ENCODE results near the gene ASPM.
"Not testable (repeated sequence)": the region's sequence is repeated elsewhere in the genome, so short reads cannot be mapped to it uniquely, and the experiment has no call there.

ASPM gene

DNA sequence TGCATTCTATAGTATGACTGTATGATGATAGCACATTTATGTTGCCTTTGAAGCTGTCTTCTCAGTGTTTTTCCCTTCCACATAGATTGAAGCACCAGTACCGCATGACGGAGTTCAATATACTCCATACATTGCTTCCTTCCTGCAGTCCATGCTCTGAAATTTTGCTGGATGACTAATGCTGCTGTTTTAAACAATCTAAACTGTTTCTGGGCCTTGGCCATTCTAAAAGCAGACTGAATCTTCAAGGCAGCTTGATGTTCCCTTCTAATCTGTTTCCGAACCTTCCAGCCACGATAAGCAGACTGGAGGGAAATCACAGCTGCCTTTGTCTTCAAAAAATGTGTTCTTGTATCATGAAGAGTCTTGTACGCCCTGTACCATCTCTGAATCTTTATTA, 43.2 kb downstream of the ASPM start:
- Histone ChIP-seq H3K36me3 (ENCODE audit: insufficient read depth, low read length) (peaks cover 65% of the 10 kb centered on the region), H3K27ac (ENCODE audit: low read depth, low read length) (no peak overlapping the region), H3K27me3 (ENCODE audit: insufficient read depth, low read length) (no peaks in the 10 kb centered on the region), H3K9ac (ENCODE audit: low read depth, low read length) (no peak overlapping the region), H3K9me3 (ENCODE audit: insufficient read depth, low read depth, low read length) (peaks cover 40% of the 10 kb centered on the region), H3K4me1 (ENCODE audit: insufficient read depth, low read length) (no peaks in the 10 kb centered on the region), H3K4me3 (ENCODE audit: low read length) (no peak overlapping the region)
- WGBS = 97% methylated on average over 4 of the region's 5 CpGs

DNA sequence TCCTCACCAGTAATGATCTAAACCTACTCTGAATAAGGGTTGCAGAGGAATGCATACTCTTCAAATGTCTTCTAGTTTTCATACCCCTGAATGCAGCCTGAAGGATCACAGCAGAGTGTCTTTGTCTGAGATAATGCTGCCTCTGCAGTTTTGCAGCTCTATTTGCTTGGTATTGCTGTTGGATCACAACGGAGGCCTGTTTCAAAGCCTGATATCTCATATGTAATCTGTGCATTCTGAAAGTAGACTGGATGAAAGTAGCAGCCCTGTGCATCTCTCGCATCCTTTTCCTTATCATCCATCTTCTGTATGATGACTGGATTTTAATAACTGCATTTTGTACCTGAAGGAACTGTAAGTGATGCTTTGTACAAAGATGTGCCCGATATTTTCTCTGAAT, 44.5 kb downstream of the ASPM start:
- Histone ChIP-seq H3K9me3 (ENCODE audit: insufficient read depth, low read depth, low read length) (peaks cover 40% of the 10 kb centered on the region), H3K4me1 (ENCODE audit: insufficient read depth, low read length) (no peaks in the 10 kb centered on the region), H3K4me3 (ENCODE audit: low read length) (no peak overlapping the region), H3K27me3 (ENCODE audit: insufficient read depth, low read length) (no peaks in the 10 kb centered on the region), H3K36me3 (ENCODE audit: insufficient read depth, low read length) (peaks cover 61% of the 10 kb centered on the region), H3K27ac (ENCODE audit: low read depth, low read length) (no peak overlapping the region), H3K9ac (ENCODE audit: low read depth, low read length) (no peak overlapping the region)
- 95% methylated on average over 3 of the region's 3 CpGs for WGBS

DNA sequence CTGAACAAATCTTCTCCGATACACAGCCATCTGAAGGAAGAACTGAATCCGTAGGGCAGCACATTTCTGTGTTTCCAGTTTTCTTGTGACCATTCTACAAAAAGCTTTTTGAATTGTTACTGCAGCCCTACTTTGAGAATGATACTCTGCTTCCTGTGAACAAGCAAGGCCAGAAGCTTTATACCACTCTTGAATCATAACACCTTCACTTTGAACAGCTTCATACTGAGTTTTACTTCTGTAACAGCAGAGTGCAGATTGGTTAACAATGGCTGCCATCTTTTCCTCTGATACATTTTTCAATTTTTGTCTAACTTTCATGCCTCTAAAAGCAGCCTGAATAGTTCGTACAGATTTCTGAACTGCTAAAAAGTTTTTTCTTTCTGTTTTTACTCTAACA, 45.8 kb downstream of the ASPM start:
- Histone ChIP-seq H3K27ac (ENCODE audit: low read depth, low read length) (no peak overlapping the region), H3K4me1 (ENCODE audit: insufficient read depth, low read length) (no peaks in the 10 kb centered on the region), H3K4me3 (ENCODE audit: low read length) (no peak overlapping the region), H3K9me3 (ENCODE audit: insufficient read depth, low read depth, low read length) (peaks cover 37% of the 10 kb centered on the region), H3K36me3 (ENCODE audit: insufficient read depth, low read length) (peaks cover 59% of the 10 kb centered on the region), H3K27me3 (ENCODE audit: insufficient read depth, low read length) (no peaks in the 10 kb centered on the region), H3K9ac (ENCODE audit: low read depth, low read length) (no peak overlapping the region)
- WGBS = 97% methylated on average over 3 of the region's 3 CpGs

GRCh38 chr1:197099444-197099843, 47.0 kb downstream of the ASPM start:
- Histone ChIP-seq H3K9ac (ENCODE audit: low read depth, low read length) (no peak overlapping the region), H3K4me1 (ENCODE audit: insufficient read depth, low read length) (no peaks in the 10 kb centered on the region), H3K36me3 (ENCODE audit: insufficient read depth, low read length) (peaks cover 58% of the 10 kb centered on the region), H3K9me3 (ENCODE audit: insufficient read depth, low read depth, low read length) (peaks cover 31% of the 10 kb centered on the region), H3K4me3 (ENCODE audit: low read length) (no peak overlapping the region), H3K27ac (ENCODE audit: low read depth, low read length) (no peak overlapping the region), H3K27me3 (ENCODE audit: insufficient read depth, low read length) (no peaks in the 10 kb centered on the region)

GRCh38 chr1:197096971-197097370, 49.5 kb downstream of the ASPM start:
- WGBS = 94% methylated on average over 2 of the region's 2 CpGs
- H3K36me3 ChIP-seq (ENCODE audit: insufficient read depth, low read length) = peaks cover 60% of the 10 kb centered on the region
- not testable (repeated sequence) for H3K27ac ChIP-seq (ENCODE audit: low read depth, low read length); H3K9ac ChIP-seq (ENCODE audit: low read depth, low read length); H3K9me3 ChIP-seq (ENCODE audit: insufficient read depth, low read depth, low read length); H3K4me1 ChIP-seq (ENCODE audit: insufficient read depth, low read length); H3K27me3 ChIP-seq (ENCODE audit: insufficient read depth, low read length); H3K4me3 ChIP-seq (ENCODE audit: low read length)

- Histone ChIP-seq H3K4me1 (ENCODE audit: insufficient read depth, low read length) (no peaks in the 10 kb centered on the region), H3K9ac (ENCODE audit: low read depth, low read length) (no peak overlapping the region), H3K27ac (ENCODE audit: low read depth, low read length) (no peak overlapping the region), H3K4me3 (ENCODE audit: low read length) (no peak overlapping the region), H3K36me3 (ENCODE audit: insufficient read depth, low read length) (peaks cover 68% of the 10 kb centered on the region), H3K27me3 (ENCODE audit: insufficient read depth, low read length) (no peaks in the 10 kb centered on the region), H3K9me3 (ENCODE audit: insufficient read depth, low read depth, low read length) (0 out of 2 replicates have a peak, but pooled peaks cover under 1% of the 10 kb centered on the region)
- 100% methylated on average over 1 of the region's 1 CpG for WGBS
Measured at GRCh38 chr1:197096137-197096536, 50.3 kb downstream of the ASPM start.

GRCh38 chr1:197093226-197093885, 53.1 kb downstream of the ASPM start:
- Histone ChIP-seq H3K4me1 (ENCODE audit: insufficient read depth, low read length) (no peaks in the 10 kb centered on the region), H3K27me3 (ENCODE audit: insufficient read depth, low read length) (no peaks in the 10 kb centered on the region), H3K27ac (ENCODE audit: low read depth, low read length) (no peak overlapping the region), H3K4me3 (ENCODE audit: low read length) (no peak overlapping the region), H3K9me3 (ENCODE audit: insufficient read depth, low read depth, low read length) (no peaks in the 10 kb centered on the region), H3K9ac (ENCODE audit: low read depth, low read length) (no peak overlapping the region), H3K36me3 (ENCODE audit: insufficient read depth, low read length) (peaks cover 90% of the 10 kb centered on the region)
- WGBS = 100% methylated on average over 2 of the region's 4 CpGs

GRCh38 chr1:197092491-197093023, 53.9 kb downstream of the ASPM start:
- Histone ChIP-seq H3K27me3 (ENCODE audit: insufficient read depth, low read length) (no peaks in the 10 kb centered on the region), H3K9ac (ENCODE audit: low read depth, low read length) (no peak overlapping the region), H3K9me3 (ENCODE audit: insufficient read depth, low read depth, low read length) (no peaks in the 10 kb centered on the region), H3K4me1 (ENCODE audit: insufficient read depth, low read length) (no peaks in the 10 kb centered on the region), H3K27ac (ENCODE audit: low read depth, low read length) (no peak overlapping the region), H3K36me3 (ENCODE audit: insufficient read depth, low read length) (peaks cover 93% of the 10 kb centered on the region), H3K4me3 (ENCODE audit: low read length) (no peak overlapping the region)
- 80% methylated on average over 1 of the region's 1 CpG for WGBS

GRCh38 chr1:197083474-197083873, 63.0 kb downstream of the ASPM start:
- peaks cover 61% of the 10 kb centered on the region for H3K9me3 ChIP-seq (ENCODE audit: insufficient read depth, low read depth, low read length)
- H3K4me3 ChIP-seq (ENCODE audit: low read length) = no peak overlapping the region
- H3K27me3 ChIP-seq (ENCODE audit: insufficient read depth, low read length) = no peaks in the 10 kb centered on the region
- H3K4me1 ChIP-seq (ENCODE audit: insufficient read depth, low read length) = no peaks in the 10 kb centered on the region
- no peak overlapping the region for H3K27ac ChIP-seq (ENCODE audit: low read depth, low read length)
- H3K9ac ChIP-seq (ENCODE audit: low read depth, low read length) = no peak overlapping the region
- H3K36me3 ChIP-seq (ENCODE audit: insufficient read depth, low read length) = peaks cover 74% of the 10 kb centered on the region

- no peaks in the 10 kb centered on the region for H3K4me1 ChIP-seq (ENCODE audit: insufficient read depth, low read length)
- H3K9ac ChIP-seq (ENCODE audit: low read depth, low read length) = no peak overlapping the region
- H3K36me3 ChIP-seq (ENCODE audit: insufficient read depth, low read length) = peaks cover 52% of the 10 kb centered on the region
- no peak overlapping the region for H3K27ac ChIP-seq (ENCODE audit: low read depth, low read length)
- H3K9me3 ChIP-seq (ENCODE audit: insufficient read depth, low read depth, low read length) = peaks cover 57% of the 10 kb centered on the region
- no peak overlapping the region for H3K4me3 ChIP-seq (ENCODE audit: low read length)
- WGBS = 98% methylated on average over 5 of the region's 5 CpGs
- H3K27me3 ChIP-seq (ENCODE audit: insufficient read depth, low read length) = no peaks in the 10 kb centered on the region
Measured at GRCh38 chr1:197081117-197081753, 65.2 kb downstream of the ASPM start.

DNA sequence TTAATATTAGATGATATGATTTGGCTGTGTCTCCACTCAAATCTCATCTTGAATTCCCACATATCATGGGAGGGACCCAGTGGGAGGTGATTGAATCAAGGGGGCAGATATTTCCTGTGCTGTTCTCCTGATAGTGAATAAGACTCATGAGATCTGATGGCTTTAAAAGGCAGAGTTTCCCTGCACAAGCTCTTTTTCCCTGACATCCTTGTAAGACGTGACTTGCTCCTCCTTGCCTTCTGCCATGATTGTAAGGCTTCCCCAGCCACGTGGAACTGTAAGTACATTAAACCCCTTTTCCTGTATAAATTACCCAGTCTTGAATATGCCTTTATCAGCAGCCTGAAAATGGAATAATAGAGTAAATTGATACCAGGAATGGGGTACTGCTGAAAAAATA, 66.1 kb downstream of the ASPM start:
- H3K4me1 ChIP-seq (ENCODE audit: insufficient read depth, low read length) = no peaks in the 10 kb centered on the region
- H3K27me3 ChIP-seq (ENCODE audit: insufficient read depth, low read length) = no peaks in the 10 kb centered on the region
- 95% methylated on average over 2 of the region's 2 CpGs for WGBS
- peaks cover 51% of the 10 kb centered on the region for H3K9me3 ChIP-seq (ENCODE audit: insufficient read depth, low read depth, low read length)
- no peak overlapping the region for H3K9ac ChIP-seq (ENCODE audit: low read depth, low read length)
- no peak overlapping the region for H3K27ac ChIP-seq (ENCODE audit: low read depth, low read length)
- H3K36me3 ChIP-seq (ENCODE audit: insufficient read depth, low read length) = peaks cover 43% of the 10 kb centered on the region
- H3K4me3 ChIP-seq (ENCODE audit: low read length) = no peak overlapping the region
